GM21717 (cell line): Measurements from ENCODE around the gene IL9.
"Not testable (repeated sequence)": the region's sequence is repeated elsewhere in the genome, so short reads cannot be mapped to it uniquely, and the experiment has no call there.

Experiments
- ATAC-seq: cut with Tn5 transposase; IDR thresholded peaks from one replicate; pipeline ENCODE4 v1.9.1; 2021; ENCODE audit warnings: mild to moderate bottlenecking, moderate library complexity; ENCODE audit not compliant: unreplicated experiment

The IL9 gene

DNA sequence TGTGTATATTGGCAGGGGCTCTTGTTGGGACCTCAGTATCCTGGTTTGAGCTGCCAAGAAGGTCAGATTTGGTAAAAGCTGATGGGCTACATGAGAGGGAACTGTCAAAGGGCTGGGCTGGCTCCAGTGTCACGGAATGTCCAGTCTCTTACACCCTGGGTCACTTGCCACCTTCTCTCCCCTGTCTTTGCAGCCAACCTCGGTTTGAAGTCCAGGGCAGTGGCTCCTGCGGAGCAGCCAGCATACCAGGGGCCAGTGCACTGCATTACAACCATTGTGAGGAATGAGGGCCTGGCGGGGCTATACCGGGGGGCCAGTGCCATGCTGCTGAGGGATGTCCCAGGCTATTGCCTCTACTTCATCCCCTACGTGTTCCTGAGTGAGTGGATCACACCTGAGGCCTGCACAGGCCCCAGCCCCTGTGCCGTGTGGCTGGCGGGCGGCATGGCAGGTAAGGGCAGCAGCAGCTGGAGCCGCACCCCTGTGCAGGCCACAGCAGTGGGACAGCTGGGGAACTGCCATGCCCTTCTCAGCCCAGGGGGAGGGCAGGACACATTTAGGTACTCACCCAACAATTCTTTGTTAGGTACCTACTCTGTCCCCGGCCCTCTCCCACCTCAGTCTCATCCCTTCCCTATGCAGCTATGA, 24.2 kb downstream of the IL9 start:
- ATAC-seq: no peak

DNA sequence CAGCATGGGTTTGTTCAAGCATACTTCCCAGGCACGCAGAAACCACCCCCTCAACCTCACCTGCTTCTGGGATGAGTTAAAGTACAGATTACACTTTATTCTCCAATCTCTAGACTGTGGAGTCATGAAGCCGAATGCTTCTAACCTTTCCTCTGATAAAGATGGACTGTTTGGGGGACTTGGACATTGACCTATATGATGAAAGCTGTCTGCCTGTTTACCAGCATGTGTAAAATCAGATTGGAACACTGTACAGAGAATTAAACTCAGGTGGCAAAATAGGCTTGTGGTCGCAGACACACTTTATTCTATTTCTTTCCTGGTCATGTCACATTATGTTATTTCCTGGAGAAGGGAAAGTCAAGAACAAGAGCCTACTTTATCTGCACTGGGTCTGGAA, 25.7 kb downstream of the IL9 start:
- ATAC-seq: no peak

DNA sequence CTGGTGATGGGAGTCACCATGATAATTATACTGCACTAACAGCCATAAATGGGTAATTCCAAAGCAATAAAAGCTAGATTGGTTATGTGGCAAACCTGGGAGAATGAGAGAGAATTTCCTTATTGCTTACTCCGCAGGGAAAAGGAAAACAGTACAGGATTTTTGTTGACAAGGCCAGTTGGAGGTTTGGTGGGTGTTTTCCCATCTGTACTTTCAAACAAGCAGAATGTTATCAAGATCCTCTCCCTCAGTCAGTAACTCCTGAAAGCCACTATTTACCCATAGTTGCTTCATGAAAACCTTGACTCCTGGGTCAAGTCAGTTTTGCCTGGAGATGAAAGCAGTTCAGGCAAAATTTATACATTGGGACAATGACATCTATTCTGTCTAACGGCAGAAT, 26.4 kb downstream of the IL9 start:
- no peak for ATAC-seq

DNA sequence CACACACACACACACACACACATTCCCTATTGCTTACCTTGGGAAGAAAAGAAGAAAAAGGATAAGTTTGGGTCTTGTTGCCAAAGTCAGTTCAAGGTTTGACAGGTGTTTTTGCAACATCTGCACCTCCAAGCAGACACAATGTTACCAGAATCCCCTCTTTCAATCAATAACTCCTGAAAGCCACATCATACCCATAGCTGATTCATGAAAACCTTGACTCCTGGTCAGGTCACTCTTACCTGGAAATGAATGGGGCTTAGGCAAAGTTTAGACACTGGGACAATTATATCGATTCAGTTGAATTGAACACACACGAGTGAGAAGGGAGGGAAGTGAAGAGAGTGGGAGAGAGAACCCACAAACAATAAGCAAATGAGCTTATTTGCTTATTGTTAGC, 27.0 kb downstream of the IL9 start:
- ATAC-seq: no peak

DNA sequence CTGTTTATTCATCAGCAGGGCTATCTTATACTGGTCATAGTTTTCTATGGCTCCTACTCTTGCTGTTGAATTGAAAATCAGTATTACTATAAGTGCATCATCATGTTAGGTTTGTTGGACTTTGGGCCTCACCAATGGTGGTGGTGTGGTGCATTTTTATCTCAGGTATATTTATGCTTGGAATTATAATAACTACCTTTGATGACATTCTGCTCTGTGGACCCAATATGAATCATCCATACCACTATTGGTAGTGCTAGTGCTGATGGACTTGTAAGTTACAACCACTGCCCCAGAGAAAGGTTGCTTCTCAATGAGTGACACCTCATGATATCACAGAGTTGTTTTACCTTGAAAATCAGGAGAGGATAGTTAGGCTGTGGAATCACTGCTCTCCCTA, 28.0 kb downstream of the IL9 start:
- no peak for ATAC-seq

DNA sequence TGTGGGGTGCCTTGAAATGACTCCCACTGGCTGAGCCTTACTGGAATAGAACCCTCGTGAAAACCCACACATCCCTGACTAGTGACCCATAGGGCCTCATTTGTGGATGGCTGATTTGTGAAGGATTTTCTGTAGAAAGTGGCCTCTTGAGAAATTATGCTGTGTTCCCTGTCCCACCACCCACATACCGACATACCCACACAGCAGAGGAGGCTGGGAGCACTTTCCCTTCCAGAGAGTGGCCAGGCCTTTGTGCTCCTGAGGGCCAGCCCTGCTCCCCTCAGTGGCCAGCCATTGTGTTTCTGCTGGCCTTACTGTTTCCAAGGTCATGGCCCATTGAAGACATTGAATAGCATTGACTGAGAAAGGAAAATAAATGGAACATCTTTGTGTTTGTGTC, 29.6 kb downstream of the IL9 start:
- ATAC-seq: no peak

DNA sequence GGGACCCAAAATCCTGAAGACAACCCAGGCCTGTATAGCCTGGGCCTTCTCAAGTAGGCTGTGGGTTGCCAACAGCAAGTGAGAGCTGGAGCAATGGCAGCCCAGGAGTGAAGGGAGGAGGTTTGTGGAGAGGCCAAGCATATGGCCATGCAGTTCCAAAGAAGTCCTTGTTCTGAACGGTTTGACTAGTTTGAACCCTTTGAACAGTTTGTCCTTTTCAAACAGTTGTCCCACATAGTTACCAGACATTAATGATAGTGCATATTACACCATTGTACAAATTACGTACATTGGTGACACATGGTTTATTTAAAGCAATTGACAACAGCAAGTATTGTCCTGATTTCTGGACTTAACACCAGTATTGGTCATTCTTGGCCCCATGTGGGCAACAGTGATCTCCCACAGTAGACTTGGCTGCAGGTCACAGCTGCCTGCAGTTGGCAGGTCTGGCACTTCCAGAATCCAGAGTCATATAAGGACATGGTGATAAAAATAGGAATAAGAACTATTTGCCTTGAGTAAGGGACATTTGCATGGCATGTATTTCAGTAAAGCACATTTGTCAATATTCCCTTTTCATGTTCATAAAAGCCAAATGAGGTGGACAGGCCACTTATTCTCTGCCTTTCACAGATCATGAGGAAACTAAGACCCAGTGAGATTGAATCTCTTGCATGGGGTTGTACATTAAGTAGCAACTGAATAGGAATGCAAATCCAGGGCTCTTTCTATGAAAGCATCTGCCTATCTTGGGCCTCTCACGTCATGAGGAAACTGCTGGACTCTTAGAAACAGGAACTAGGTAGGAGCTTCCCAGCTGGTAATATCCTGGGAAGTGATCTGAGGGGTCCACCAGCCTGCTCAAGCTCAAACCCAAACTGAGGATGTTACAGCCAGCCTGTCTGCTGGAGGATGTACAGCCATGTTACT, 30.9 kb downstream of the IL9 start:
- ATAC-seq: no peak

DNA sequence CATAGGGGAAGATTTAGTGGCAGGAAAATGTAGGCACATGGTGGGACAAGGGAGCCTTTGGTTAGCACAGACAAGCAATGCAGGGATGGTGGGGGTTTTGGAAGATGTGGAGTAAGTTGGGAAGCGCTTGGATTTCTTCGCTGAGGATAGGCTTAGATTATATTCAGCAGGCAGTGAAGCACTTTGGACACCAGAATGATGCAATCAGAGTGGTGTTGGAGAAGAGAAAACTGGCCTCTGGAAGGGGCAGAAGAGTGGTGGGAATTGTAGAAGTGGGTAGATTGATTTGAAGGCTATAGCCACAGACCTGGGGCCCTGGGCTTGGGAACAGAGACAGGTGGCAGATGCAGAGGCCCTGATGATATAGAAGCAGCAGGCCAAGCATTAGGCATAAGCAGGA, 32.9 kb downstream of the IL9 start:
- ATAC-seq: no peak

DNA sequence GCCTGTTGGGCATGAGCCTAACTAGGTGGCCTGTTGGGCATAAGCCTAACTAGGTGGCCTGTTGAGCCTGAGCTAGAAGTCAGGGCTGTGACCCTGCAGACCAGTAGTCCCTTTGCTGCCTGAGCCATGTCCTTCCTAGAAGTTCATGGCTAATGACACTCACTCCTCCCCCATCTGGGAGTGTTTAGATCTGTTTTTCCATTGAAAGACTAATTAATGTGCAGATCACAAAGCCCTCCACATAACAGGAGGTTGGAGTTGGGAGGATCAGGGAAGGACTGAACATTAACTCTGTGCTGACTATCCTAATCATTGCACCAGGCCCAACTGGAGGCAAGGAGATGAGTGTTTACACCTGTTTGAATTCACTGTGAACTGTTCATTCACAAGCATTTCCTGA, 33.6 kb downstream of the IL9 start:
- ATAC-seq: no peak

DNA sequence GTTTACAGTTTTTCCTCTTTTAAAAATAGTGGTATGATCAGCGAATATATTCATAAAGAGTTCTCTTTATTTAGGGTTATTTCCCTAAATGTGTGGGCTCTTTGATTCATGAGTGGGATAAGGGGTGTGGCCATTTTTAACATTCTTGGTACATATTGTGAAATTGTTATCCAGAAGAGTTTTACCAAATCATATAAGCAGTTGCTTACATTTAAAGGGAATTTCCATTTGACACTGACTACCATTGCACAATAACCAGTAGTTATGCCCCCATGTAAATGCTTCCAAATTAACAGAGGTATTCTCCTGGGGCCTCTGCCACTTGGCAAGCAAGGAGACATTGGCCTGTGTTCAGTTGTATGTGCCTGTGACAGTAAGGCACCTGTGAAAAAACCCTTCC, 34.0 kb downstream of the IL9 start:
- ATAC-seq: no peak

DNA sequence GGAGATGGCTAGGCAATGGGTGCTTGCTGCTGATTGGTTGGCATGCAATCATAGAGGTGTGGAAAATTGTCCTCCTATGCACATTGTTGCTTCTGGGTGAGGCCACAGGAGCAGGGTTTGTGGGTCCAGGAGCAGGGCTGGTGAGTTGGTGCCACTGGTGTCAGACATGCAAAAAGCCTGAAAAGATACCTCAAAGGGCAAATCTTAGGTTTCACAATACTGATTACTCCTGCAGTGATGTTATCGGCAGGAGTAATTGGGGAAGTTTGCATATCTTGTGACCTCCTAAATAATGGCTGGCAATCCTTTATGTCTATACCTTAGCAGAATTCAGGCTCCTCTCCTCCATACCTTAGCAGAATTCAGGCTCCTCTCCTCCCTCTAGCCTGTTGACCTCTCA, 36.0 kb downstream of the IL9 start:
- ATAC-seq: no peak

DNA sequence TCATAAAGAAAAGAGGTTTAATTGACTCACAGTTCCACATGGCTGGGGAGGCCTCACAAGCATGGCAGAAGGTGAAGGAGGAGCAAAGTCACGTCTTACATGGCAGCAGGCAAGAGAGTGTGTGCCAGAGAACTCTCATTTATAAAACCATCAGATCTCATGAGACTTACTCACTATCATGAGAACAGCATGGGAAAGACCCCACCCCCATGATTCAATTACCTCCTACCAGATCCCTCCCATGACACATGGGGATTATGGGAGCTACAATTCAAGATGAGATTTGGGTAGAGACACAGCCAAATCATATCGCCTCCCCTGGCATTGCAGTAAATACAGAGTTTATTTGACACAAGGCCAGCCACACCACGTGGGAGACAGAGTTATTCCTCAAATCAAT, 36.5 kb downstream of the IL9 start:
- ATAC-seq: not testable (repeated sequence)

DNA sequence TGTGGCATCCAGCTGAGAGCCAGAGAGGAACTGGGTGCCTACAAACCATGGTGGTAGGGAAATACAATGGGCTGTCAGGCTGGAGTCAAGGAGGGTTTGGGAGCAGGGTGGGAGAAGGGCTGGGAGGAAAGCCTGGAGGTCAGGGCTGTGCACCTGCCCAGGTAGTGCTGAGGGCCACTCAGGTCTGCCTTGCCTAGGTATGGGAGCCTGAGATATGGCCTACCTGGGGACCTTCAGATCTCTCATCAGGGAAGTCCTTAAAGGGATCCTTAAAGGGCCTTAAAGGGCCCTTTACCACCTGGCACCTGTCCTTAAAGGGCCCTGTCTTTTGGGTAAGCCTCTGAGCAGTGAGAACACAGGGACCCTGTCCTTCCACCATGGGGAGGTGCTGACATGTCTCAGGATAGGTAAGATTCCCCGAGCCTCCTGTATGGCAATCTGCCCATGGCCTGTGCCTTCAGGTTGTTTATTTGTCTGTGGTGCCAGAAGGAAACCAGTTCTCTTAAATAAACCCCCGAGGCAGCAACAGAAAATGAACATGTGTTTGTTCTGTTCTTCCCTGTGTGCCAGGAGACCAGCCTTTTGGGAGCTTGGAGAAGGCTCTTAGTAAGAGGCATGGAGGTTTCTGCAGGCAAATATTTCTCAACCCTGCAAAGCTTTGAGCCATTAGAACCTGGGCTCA, 37.9 kb downstream of the IL9 start:
- no peak for ATAC-seq

DNA sequence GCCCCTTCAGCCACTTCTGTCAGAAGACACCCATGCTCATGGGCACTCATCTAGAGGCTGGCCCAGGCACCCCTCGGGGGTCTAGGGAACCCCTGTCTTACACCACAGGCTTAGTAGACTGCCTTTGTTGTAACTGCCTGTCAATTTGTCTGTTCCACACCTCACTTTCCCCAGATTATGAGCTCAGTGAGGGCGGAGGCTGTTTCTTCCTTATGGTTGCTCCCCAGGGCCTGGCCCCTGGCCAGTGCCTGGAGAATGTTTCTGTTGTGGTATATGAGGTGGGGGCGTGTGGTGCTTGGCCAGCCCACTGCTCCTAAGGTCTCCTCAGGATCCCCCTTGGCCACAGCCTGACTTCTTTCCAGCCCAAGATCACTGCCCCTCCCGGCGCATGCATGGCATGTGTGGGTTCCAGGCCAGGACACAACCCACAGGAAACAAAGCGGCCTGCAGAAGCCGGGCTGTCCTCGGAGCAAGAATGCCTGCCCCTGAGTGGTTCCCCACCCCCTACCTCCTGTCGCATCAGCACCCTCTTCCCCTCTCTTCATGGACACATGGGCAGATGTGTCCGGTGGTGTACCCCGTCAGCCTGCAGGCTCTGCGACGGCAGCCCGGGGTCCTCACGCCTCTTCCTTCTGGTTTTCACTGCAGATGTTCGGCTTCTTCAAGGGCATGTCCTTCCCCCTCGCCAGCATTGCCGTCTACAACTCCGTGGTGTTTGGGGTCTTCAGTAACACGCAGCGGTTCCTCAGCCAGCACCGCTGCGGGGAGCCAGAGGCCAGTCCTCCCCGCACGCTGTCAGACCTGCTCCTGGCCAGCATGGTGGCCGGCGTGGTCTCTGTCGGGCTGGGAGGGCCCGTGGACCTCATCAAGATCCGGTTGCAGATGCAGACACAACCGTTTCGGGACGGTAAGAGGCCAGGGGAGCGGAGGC, 43.5 kb downstream of the IL9 start:
- no peak for ATAC-seq

DNA sequence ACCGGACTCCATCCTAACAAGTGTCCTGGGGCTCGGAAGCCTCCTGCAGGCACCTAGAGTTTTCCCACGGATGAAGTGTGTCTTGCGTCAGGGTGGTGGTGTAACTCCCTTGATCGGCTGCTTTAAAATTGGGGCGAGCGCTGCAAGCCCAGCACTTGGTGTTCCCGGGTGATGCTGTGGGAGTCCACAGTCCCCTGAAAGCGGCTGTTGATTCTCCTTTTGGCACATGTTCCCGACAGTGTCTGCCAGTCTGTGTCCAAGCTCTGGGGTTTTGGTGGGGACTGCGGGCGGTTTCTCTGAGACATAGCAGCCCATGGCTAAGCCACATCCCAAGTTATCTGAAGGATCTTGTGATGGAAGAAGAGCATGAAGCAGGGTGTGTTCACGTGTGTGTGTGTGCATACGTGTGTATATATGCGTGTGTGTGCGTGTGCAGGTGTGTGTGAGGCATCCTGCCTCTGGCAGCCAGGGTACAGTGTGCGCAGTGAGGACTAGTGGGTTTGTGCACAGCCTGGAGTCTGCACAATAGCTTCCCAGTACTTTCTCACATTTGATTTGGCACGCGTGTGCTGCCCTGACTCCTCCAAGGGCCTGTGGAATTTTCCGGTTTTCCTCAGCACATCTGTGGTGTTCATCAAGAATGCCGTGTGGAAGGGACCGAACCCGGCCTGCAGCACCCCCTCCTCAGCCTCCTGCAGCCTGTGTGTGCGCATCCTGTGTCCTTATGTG, 44.3 kb downstream of the IL9 start:
- ATAC-seq: no peak

DNA sequence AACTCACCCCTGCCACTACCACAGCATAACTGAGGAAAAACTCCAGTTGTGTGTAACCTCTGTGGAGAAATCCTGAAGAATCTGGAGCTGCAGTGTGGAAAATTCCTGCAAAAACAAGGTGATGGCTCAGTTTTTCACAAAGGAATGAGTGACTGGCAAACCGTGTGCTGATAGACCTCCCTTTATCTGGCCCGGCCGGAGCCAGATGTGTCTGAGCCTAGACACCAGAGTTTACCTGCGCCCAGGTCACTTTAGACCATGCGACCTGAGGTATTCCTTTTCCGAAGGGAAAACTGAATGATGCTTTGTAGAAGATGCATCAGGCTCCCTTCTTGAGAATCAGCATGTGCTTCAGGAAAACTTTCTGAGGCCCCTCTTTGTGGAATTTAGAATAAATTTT, 45.0 kb downstream of the IL9 start:
- no peak for ATAC-seq

DNA sequence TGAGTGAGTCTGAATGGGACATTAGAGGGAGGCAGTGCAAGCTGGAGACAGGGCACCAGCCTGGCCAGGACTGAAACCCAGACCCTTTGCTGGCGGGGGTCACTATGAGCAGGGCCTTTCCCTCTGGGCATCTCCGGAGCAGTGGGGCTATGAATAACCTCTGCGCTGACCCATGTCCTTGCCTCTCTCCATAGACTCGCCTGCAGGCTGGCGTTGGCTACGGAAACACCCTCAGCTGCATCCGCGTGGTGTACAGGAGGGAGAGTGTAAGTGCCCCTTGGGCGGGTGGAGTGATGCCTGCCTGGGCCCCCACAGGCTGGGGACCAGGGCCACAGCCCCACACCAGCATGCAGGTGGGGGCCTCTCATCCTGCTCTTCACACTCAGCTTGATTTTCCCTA, 45.4 kb downstream of the IL9 start:
- ATAC-seq: no peak

DNA sequence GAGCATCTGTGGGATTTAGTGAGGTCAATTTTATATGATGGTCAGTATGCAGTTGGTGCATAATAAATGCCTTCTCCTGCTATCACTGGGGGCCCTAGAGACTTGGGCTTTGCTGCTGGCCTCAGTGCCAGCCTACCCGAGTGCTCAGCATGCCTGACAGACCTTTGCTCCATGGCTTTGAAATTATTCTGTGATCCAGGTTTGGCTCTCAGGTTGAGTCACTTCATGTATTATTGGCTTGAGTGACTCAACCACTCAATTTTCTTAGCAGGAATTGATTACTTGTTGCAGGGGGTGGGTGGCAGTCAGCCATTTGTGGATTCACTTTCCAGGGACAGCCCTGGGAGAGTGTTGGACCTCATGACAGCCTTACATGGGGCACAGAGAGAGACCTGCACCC, 47.7 kb downstream of the IL9 start:
- no peak for ATAC-seq

DNA sequence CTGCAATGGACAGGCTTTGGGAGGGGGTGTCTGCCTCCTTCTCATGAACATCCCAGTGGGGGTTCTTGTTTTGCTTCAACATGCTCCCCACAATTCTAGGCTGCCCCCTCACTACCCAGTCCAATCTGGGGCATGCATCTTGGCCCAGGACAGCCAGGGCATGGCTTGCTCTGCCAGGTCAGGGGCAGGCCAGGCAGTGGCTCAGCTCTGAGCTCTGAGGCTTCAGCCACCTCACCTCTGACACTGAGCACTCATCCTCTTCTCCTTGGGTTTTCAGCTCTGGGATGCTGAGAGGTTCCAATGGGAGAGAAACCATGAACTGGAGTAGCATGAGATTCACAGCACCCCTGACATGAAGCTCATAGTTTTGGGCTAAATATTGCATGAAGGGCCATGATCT, 49.3 kb downstream of the IL9 start:
- ATAC-seq: no peak
